A549 (cell line): ENCODE measurements around the gene EDN3. TPM values are rescaled to one million over a fixed set of nuclear protein-coding genes. Genes with fewer than 3 reads are reported as not detected.

Source experiments
- ATAC-seq, 2 experiments: fragments of 200-7000 bp in 1 of 2; fragments of >200 bp in 1 of 2; cut with Nextera tagmentation in 1 of 2; cut with Tn5 transposase in 1 of 2; 3 replicates each; pipeline versions ENCODE4 v1.8.0 to v1.9.1; 2018 to 2020; ENCODE audit warnings: mild to moderate bottlenecking in 1 of 2, moderate library complexity in 1 of 2
- CTCF ChIA-PET: fragments of 300-600 bp; sonication (Branson Sonifier 250); formaldehyde crosslinking; extraction: SDS; loops from one replicate; lab custom pipeline; 2021; ENCODE audit warnings: antibody characterized with exemption, inconsistent platforms; lab: Yijun Ruan, JAX
- POLR2A ChIA-PET: fragments of 350-600 bp; formaldehyde crosslinking; extraction: SDS; loops from one replicate; lab custom pipeline; 2021; ENCODE audit warnings: antibody characterized with exemption, inconsistent platforms; lab: Yijun Ruan, JAX
- DNase-seq, 2 experiments: peaks; one replicate each; pipeline versions ENCODE4 v3.0.0 to v3.0.0-alpha.2; 2011 to 2016; ENCODE audit warnings: low read depth in 1 of 2, low spot score in 1 of 2
- FAIRE-seq: peaks from 2 replicates; lab custom pipeline; 2011; peaks lifted over from hg19 to GRCh38; lab: Jason Lieb, UNC
- H3K27ac ChIP-seq, 2 experiments: fragments of >200 bp; sonication (Bioruptor Twin); formaldehyde crosslinking; 3 replicates each; pipeline ENCODE4 v1.5.1; 2016 to 2017
- H3K4me1 ChIP-seq: fragments of >200 bp; sonication (Bioruptor Twin); formaldehyde crosslinking; 3 replicates; pipeline ENCODE4 v1.6.1; 2016
- H3K4me2 ChIP-seq: fragments of >200 bp; sonication (Bioruptor Twin); formaldehyde crosslinking; 3 replicates; pipeline ENCODE4 v1.6.1; 2016
- H3K4me3 ChIP-seq: fragments of >200 bp; sonication (Bioruptor Twin); formaldehyde crosslinking; 3 replicates; pipeline ENCODE4 v1.5.1; 2016
- H3K9me3 ChIP-seq: fragments of >200 bp; sonication (Bioruptor Twin); formaldehyde crosslinking; 3 replicates; pipeline ENCODE4 v1.6.1; 2016
- ATOH8 ChIP-seq: fragments of 250-450 bp; sonication (Bioruptor Pico); IDR thresholded peaks from 2 replicates; pipeline ENCODE4 v1.5.0; 2020; ENCODE audit warnings: low read depth, mild to moderate bottlenecking, moderate library complexity
- BCL3 ChIP-seq: fragments of >200 bp; sonication (Bioruptor Twin); formaldehyde crosslinking; IDR thresholded peaks from 3 replicates; pipeline ENCODE4 v1.6.1; 2016
- CBX8 ChIP-seq: fragments of 200-600 bp; sonication (generic); IDR thresholded peaks from 2 replicates; pipeline ENCODE4 v1.6.1; 2016
- CHD4 ChIP-seq: fragments of 200-600 bp; sonication (generic); IDR thresholded peaks from 2 replicates; pipeline ENCODE4 v1.6.1; 2016; ENCODE audit warnings: antibody characterized with exemption, mild to moderate bottlenecking, borderline replicate concordance
- ESRRA ChIP-seq: fragments of 150-350 bp; IDR thresholded peaks from 2 replicates; pipeline ENCODE4 v1.6.1; 2014; ENCODE audit warnings: mild to moderate bottlenecking, low read length, borderline replicate concordance
- FOSL2 ChIP-seq, 2 experiments: fragments of 450-650 bp in 1 of 2; fragments of >200 bp in 1 of 2; sonication (Bioruptor Twin) in 1 of 2; formaldehyde crosslinking; IDR thresholded peaks; 2 replicates each; pipeline versions ENCODE4 v1.5.0 to v1.6.1; 2016 to 2020; ENCODE audit warnings: mild to moderate bottlenecking in 1 of 2, moderate library complexity in 1 of 2
- FOXS1 ChIP-seq: fragments of 250-450 bp; sonication (Bioruptor Pico); IDR thresholded peaks from 2 replicates; pipeline ENCODE4 v1.5.0; 2020; ENCODE audit warnings: mild to moderate bottlenecking, moderate library complexity
- HES2 ChIP-seq: fragments of >200 bp; sonication (Bioruptor Twin); formaldehyde crosslinking; IDR thresholded peaks from 2 replicates; pipeline ENCODE4 v1.6.1; 2016
- HMGXB4 ChIP-seq: fragments of 250-450 bp; sonication (Bioruptor Pico); IDR thresholded peaks from 2 replicates; pipeline ENCODE4 v1.5.0; 2021; ENCODE audit warnings: mild to moderate bottlenecking, moderate library complexity, borderline replicate concordance
- HOXA7 ChIP-seq: fragments of 250-450 bp; sonication (Bioruptor Pico); IDR thresholded peaks from 2 replicates; pipeline ENCODE4 v1.5.0; 2020; ENCODE audit warnings: mild to moderate bottlenecking, moderate library complexity
- KDM5A ChIP-seq: fragments of 200-600 bp; sonication (generic); IDR thresholded peaks from 2 replicates; pipeline ENCODE4 v1.6.1; 2016; ENCODE audit warnings: antibody characterized with exemption, mild to moderate bottlenecking
- NPAS2 ChIP-seq: fragments of 250-450 bp; sonication (Bioruptor Pico); IDR thresholded peaks from 2 replicates; pipeline ENCODE4 v1.8.0; 2022; ENCODE audit warnings: mild to moderate bottlenecking, moderate library complexity, borderline replicate concordance
- NR3C1 ChIP-seq: fragments of >200 bp; sonication (Bioruptor Twin); formaldehyde crosslinking; IDR thresholded peaks from 3 replicates; pipeline ENCODE4 v1.6.1; 2017
- PHF8 ChIP-seq: fragments of 200-600 bp; sonication (generic); IDR thresholded peaks from 2 replicates; pipeline ENCODE4 v1.6.1; 2016; ENCODE audit warnings: low read depth, mild to moderate bottlenecking, antibody characterized with exemption, moderate library complexity, borderline replicate concordance
- POLR2AphosphoS2 ChIP-seq: conservative IDR thresholded peaks from 2 replicates; pipeline ENCODE4 v1.6.1; 2012; ENCODE audit warnings: low read length, improper control_type of control experiment, inconsistent platforms
- RARB ChIP-seq: fragments of 250-450 bp; sonication (Bioruptor Pico); IDR thresholded peaks from 2 replicates; pipeline ENCODE4 v1.8.0; 2021; ENCODE audit warnings: mild to moderate bottlenecking, moderate library complexity
- RFX5 ChIP-seq: fragments of 450-650 bp; IDR thresholded peaks from 2 replicates; pipeline ENCODE4 v1.7.1; 2014; ENCODE audit warnings: antibody characterized with exemption, mild to moderate bottlenecking, moderate library complexity
- TP53 ChIP-seq: fragments of 250-450 bp; sonication (Bioruptor Pico); IDR thresholded peaks from 2 replicates; pipeline ENCODE4 v1.5.0; 2021; ENCODE audit warnings: mild to moderate bottlenecking, moderate library complexity
- WGBS: methylation state at CpG from one replicate; pipeline ENCODE4 v1.1.6; 2017; ENCODE audit errors: missing lambda C conversion rate; 5-methylcytosine and 5-hydroxymethylcytosine counted together
- polyA plus RNA-seq, 4 experiments: library from polyadenylated mRNA; depleted of rRNA in 3 of 4; stranded (reverse); fragments of >200 nt; fragmentation: RNase III in 1 of 4; extraction: RNeasy Plus Mini Kit Qiagen cat#74134 plus additional on column Dnase treatment in 1 of 4; gene quantifications; 2 replicates in 3 of 4; 3 replicates in 1 of 4; pipeline ENCODE4 v1.2.3, GENCODE V29; 2011 to 2017
- TF ChIP-seq, protein P1 (sequence below): IDR thresholded peaks from 2 replicates; pipeline ENCODE4 v1.6.1; 2012
- TF ChIP-seq, protein P2 (sequence below): fragments of 450-650 bp; IDR thresholded peaks from 2 replicates; pipeline ENCODE4 v1.6.1; 2014; ENCODE audit warnings: antibody characterized with exemption

The EDN3 gene
- polyA plus RNA-seq, 2 of the 4 experiments (the other 2 are of a cell fraction) = 0.13 to 0.54 TPM

DNA sequence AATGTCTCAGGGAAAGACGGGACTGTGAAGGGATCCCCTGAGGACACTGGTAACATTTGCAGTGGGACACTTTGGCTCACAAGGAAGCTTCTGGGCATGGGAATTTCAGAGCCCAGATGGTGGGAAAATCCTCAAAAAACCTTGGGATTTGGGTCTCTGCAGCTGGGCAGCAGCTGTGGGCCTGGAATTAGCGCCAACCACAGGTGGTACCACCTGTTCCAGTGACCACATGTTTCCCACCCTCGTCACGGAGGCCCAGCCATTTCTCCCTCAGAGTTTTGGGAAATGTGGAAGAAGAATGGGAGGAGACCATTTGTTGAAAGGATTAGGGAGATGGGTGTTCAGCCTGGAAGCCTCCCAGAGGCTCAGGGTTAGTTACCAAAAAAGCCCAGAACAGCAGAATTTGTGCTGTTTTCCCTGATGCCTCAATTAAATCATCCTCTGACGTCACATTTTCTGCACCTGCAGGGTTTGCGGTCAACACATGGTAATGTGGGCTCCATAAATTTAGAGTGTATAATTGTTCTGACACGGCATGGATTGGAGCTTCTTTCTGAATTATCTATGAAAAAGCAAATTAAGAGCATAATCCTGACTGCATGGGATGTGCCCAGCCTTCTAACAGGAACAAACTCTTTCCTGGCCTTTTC, 34.4 kb downstream of the EDN3 start:
- Histone ChIP-seq H3K4me2 (no peak overlapping the region), H3K4me1 (no peaks in the 10 kb centered on the region), H3K9me3 (no peaks in the 10 kb centered on the region), H3K4me3 (no peak overlapping the region), H3K27ac (no peak overlapping the region)
- ChIA-PET POLR2A (no interaction called here), CTCF (interaction anchor here (0.8 to 1.8 kb wide), 5 partner anchors 10 to 247 kb away, joined by 3 to 5 read pairs (median 4); no protein-coding TSS in a partner anchor)
- 69% methylated on average over 7 of the region's 7 CpGs for WGBS
- TF ChIP-seq HOXA7 (CRISPR knock-in tag) (no peak), PHF8 (no peak), NR3C1 (no peak), HMGXB4 (CRISPR knock-in tag) (no peak), CBX8 (no peak), RARB (no peak), TP53 (no peak), HES2 (no peak), RFX5 (no peak), FOSL2 (IDR thresholded peaks at IDR 0.05) (no peak), FOSL2 (CRISPR knock-in tag; IDR thresholded peaks at IDR 0.05) (no peak)
- TF ChIP-seq, protein P1, sequence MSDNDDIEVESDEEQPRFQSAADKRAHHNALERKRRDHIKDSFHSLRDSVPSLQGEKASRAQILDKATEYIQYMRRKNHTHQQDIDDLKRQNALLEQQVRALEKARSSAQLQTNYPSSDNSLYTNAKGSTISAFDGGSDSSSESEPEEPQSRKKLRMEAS = no peak
- FAIRE-seq (no peak), DNase-seq (no peak), ATAC-seq (no peak)

DNA sequence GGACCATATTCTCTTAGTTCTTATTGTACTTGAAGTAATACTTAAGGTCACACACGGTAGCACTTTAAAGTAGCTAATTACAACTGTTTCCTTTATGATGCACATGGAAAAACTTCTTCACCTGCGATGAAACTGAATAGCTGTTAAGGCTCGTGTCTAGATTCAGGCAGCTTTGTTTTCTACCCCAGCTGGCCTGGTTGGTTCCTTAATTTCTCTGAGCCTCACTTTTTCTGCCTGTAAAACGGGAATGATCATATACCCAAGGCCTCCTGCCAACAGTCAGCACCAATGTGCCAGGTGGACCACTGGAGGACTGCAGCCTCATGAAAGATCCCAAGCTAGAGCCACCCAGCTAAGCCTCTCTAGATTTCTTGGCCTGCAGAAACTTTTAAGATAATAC, 35.0 kb downstream of the EDN3 start:
- 77% methylated on average over 4 of the region's 4 CpGs for WGBS
- H3K4me1 ChIP-seq = no peaks in the 10 kb centered on the region
- H3K4me3 ChIP-seq = no peak overlapping the region
- no peak for FAIRE-seq
- ChIA-PET POLR2A (no interaction called here), CTCF (interaction anchor here (0.8 to 1.3 kb wide), 2 partner anchors 12 to 236 kb away, joined by 3 to 5 read pairs; no protein-coding TSS in a partner anchor)
- H3K4me2 ChIP-seq = no peak overlapping the region
- DNase-seq = no peak
- H3K9me3 ChIP-seq = no peaks in the 10 kb centered on the region
- no peak overlapping the region for H3K27ac ChIP-seq
- no peak for TF ChIP-seq ATOH8 (CRISPR knock-in tag)
- TF ChIP-seq, protein P2, sequence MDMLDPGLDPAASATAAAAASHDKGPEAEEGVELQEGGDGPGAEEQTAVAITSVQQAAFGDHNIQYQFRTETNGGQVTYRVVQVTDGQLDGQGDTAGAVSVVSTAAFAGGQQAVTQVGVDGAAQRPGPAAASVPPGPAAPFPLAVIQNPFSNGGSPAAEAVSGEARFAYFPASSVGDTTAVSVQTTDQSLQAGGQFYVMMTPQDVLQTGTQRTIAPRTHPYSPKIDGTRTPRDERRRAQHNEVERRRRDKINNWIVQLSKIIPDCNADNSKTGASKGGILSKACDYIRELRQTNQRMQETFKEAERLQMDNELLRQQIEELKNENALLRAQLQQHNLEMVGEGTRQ = no peak
- no peak for TF ChIP-seq KDM5A
- TF ChIP-seq POLR2AphosphoS2 = no peak
- no peak for TF ChIP-seq NPAS2 (CRISPR knock-in tag)
- no peak for TF ChIP-seq FOXS1 (CRISPR knock-in tag)
- TF ChIP-seq HMGXB4 (CRISPR knock-in tag) = no peak
- no peak for TF ChIP-seq ESRRA
- TF ChIP-seq BCL3 = no peak
- no peak for TF ChIP-seq CHD4
- ATAC-seq = no peak
